HPDE6-E6E7 (cell line): Measurements from ENCODE around the gene SLC2A6.

Experiments
- DNase-seq: peaks from one replicate; pipeline ENCODE4 v3.0.0; 2011; ENCODE audit warnings: missing footprints; ENCODE audit errors: extremely low spot score

The SLC2A6 gene

DNA sequence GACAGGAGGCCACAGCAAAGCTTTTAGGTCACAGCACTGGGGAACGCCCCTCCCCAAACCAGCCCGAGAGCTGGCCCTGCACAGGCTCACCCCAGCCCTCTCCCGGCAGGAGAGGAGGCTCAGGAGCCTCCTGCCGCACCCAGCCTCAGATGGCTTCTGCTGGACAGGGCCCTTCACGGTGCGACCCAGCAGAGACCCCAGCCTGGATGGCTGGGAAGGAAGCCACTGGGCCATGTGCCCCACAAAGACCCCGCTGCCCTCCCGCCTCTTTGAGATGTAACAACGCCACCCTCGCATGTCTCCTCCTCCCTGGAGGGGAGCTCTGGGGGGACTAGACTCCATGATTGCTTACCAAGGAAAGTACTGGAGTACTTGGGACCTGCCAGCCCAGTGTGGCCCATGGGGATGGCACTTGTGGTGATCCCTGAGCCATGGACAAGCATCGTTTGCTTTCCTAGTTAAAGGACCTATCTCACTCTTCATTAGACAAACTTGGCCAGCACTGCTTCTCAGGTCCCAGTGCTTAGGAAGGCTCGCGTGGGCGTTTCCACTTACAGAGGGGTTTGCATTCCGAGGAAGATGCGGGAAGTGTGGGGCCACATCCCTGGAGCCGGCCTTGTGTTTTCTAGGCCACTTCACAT is 36.8 kb upstream of the SLC2A6 start:
- DNase-seq: no peak

DNA sequence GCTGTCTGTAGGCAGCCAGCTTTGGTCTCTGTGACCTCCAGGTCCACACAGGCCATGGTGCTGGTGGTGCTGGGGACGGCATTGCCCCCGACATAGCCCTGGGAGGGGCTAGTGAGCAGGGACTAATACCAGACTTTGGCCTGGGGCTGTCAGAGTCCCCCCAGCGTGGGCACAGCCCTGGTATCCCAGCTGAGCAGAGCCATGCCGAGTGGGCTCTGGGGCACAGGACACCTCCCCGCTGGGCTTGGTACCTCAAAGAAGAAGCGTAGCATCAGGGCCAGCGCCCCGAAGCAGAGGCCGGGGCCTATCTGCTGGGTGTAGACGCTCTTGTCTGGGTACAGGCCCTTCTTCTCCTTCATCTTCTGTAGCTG is 36.3 kb upstream of the SLC2A6 start:
- DNase-seq: no peak

DNA sequence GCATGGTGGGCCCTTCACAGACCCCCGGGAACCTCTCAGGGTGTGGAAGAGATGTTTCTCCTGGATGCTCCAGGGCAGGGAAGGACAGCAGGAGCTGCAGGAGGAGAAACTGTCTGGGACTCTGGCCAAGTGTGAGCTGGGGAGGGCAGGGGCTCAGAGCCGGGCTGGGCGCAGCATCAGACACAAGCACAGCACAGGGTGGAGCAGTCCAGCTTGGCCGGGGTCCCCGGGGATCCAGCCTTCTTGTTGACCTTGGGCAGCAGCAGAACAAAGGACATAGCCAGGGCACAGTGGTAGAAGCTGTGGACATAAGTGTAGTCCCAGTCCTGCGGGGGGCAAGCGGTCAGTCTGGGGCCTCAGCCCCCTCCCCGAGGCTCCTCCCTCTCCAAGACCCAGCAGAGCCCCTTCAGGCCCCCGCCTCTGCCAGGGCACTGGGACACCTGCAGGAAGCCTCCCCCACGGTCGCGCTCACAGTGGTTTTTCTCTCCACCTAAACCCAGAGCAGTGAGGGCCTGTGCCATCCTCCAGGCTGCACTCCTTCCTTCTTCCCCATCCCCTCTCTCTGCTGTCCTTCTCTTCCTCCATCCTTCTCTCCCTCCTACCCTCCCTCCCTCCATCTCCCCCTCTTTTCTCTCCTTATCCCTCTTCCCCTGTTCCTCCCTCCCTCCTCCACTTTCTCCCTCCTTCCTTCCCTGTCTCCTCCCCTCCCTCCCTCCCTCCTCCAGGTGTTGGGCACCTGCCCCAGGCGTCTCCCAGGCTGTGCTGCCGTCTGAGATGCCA is 35.8 kb upstream of the SLC2A6 start:
- DNase-seq: no peak

DNA sequence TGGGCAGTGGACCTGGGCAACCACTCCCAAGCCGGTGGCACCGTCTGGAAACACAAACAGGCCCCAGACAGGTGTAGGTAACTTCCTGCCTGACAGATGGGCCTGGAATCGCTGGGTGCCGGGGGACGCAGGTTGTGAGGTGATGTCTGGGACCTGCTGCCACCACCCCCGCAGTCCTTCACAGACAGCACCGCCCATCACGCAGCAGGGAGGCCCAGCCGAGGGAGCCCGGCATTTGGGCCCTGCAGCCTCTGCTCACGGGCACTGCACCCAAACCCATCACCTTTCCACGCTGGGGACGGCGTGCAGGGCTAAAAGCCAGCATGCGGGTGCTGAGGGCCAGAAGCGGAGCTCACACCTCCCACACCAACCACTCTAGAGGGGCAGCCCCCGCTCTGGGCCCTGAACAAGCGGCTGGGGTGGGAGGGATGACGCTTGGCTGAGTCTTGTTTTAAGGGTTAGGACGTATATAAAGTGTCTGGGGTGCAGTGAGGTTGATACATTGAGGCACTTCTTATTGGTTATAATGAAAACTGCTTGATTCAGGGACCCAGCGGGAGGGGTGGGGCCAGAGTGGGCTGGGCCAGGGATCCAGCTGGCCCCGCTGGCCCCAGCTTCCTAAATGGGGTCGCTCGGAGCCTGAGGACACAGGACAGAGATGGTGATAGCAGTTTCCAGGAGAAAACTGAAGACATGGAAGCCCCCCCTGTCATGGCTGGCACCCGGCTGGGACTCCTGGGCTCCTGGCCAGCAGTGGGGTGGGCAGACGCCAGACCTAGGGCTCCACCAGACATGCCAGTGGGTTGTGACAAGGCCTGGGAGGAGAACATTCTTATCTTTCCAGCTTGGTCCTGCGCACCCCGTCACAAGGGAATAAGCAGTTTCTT is 34.6 kb upstream of the SLC2A6 start:
- no peak for DNase-seq

DNA sequence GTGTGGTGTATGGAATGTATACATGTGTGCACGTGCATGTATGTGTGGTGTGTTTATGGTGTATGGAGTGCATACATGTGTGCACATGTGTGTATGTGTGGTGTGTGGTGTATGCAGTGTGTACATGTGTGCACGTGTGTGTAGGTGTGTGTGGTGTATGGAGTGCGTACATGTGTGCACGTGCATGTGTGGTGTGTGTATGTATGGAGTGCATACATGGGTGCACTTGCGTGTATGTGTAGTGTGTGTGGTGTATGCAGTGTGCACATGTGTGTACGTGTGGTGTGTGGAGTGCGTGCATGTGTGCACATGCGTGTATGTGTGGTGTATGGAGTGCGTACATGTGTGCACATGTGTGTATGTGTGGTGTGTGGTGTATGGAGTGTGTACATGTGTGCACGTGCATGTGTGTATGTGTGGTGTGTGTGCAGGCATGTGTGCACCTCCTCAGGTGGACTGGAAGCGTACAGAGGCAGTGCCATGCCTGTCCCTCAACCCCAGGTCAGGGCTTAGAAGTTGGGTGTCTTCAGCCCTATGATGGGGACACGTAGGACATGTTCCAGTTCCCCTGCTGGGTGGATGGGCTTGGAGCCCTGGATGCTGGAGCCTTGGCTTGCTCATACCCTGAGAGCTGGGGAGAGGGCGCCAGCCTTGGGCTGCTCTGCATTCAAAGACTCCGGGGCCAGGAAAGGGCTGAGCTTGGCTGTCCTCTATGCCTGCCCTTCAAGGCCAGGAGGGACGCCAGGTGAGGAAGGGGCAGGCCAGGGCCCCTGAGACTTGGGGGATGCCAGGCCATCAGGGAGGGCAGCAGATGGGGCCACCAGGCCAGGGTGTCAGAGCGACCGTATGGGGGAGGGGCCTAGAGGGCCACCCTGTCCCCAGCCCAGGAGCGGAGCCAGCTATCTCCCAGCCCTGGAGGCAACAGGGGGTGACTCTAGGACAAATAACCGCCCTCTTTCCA is 33.6 kb upstream of the SLC2A6 start:
- no peak for DNase-seq

DNA sequence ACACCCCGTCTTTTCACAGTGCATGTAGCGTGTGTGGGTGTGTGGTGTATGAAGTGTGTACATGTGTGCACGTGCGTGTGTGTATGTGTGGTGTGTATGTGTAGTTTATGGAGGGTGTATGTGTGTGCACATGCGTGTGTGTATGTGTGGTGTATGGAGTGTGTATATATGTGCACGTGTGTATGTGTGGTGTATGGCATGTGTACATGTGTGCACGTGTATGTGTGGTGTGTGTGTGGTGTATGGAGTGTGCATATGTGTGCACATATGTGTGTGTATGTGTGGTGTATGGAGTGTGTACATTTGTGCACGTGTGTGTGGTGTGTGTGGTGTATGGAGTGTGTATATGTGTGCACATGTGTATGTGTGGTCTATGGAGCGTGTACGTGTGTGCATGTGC is 32.7 kb upstream of the SLC2A6 start:
- no peak for DNase-seq

DNA sequence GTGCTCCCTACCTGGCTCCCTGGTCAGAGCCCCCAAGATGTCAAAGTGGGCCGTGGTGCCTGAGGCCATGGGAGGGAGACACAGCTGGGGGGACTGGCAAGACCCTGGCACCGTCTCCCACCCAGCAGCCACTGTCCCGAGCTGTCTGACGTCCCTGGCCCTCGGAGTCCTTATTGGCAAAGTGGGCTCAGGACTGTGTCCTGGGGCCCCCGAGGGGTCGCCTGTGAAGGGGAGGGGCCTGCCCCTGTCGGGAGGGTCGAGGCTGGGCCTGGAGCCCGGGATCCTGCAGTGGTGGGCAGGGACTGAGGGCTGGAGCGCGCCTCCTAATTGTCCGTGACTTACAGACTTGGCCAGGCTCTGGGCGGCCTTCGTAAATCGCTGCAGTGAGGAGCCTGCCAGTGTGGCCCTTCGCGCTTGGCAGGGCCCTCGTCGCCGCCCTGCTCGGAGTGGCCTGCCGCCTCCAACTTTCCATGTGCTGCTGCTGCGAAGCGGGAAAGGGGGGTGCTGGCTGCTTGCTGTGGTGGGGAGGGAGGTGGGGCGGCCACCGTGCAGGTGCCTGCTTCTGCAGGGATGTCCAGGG is 32.1 kb upstream of the SLC2A6 start:
- DNase-seq: no peak

DNA sequence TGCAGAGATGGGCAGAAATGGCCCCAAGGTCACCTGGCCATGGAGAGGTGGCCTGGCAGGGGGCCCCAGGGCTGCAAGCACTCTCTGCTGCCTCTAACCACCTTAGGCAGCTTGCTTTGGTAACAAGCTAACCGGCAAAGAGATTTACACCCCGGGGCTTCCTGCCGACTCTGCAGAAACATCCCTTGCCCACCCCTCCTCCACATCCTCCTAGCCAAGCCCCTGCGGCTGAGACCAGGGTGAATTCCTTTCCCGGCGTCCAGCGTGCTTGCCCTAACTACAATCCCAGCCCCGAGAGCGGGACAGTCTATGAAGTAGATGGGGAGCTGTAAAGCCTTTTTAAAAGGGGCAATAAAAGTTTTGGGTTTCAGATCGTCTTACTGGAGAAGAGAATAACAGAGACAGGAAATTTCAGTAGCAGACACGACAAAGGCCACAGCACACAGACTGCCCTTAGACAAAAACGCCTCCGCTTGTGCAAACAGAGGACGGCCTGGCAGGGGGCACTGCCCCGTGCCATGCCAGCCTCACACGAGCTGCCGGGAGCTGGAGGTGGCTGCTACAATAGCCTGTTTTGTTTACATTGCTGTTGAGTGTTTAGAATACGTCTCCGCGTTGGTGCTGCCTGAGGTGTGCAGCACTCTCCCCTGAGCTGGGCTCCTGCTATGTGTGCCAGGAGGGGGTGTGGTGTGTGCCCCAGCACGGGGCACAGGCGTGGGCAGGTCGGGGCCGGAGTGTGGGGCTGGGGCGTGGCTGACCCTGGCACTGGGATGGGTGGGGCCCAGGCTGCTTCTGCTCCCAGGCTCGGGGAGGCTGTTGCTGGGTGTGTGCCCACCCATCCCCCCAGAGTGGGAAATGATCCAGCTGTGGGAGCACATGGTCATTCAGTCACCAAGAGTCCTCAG is 30.5 kb upstream of the SLC2A6 start:
- DNase-seq: no peak

DNA sequence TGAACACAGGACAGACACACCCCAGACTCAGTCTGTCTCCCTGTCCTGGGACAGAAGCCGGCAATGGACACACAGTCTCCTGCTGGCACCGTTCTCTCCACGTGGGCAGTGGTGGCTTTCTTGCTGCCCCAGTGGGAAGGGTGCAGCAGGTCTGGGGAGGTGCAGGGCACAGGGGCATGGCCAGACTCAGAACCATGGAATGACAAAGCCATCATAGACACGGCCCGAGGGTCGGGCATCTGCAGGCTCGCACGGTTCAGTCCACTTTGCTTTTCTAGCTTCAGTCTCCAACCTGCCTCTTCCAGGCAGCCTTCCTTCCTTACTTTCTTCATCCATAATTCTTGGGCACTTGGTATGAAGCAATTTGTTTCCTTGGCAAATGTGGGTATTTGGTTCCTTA is 29.1 kb upstream of the SLC2A6 start:
- no peak for DNase-seq

DNA sequence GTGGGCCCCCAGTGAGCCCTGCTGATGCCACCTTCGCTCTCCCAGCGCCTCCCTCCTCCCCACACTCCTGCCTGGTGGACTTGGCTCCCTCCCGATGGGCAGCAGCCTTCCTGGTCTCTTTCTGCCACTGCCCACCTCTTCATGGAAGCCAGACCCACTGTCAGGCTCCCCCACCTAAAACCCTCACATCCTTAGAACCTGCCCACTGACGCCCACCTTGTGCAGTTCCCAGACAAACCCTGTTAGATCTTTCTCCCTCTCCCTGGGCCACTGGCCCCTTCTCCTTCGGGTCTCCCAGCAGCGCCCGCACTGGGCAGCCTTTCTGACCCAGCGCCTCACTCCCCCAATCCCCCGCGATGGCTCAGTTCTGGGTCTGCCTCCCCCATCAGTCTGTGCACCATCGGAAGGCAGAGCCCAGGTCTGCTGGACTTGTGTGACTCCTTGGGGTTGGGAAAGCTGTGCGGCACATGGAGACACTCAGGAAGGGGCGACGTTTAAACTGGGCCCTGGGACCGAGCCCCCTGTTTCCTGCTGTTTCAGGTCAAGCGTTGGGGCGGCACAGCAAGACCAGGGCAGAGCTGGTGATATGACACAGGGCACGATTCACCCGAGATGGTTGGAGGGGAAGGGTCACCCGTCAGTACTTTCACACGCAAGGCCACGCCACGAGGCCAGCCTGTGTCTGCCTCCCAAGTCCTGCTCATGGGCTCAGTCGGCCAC is 28.5 kb upstream of the SLC2A6 start:
- no peak for DNase-seq

DNA sequence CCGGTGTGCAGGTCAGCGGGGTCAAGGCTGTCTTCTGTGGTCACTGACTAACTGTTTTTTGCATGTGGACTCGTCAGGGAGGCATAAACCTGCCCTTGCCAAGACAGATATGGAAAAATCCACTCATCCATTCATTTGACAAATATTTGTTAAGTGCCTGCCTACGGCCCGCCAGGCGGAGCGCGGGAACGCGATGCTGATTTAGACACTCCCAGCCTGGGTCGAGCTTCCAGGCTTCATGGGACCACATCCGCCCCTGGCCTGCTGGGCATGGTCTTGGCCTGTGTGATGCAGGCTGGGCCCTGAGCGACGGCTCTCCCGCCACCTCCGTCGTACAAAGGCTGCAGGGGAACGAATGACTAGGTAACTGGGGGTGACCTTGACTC is 27.7 kb upstream of the SLC2A6 start:
- DNase-seq: no peak

DNA sequence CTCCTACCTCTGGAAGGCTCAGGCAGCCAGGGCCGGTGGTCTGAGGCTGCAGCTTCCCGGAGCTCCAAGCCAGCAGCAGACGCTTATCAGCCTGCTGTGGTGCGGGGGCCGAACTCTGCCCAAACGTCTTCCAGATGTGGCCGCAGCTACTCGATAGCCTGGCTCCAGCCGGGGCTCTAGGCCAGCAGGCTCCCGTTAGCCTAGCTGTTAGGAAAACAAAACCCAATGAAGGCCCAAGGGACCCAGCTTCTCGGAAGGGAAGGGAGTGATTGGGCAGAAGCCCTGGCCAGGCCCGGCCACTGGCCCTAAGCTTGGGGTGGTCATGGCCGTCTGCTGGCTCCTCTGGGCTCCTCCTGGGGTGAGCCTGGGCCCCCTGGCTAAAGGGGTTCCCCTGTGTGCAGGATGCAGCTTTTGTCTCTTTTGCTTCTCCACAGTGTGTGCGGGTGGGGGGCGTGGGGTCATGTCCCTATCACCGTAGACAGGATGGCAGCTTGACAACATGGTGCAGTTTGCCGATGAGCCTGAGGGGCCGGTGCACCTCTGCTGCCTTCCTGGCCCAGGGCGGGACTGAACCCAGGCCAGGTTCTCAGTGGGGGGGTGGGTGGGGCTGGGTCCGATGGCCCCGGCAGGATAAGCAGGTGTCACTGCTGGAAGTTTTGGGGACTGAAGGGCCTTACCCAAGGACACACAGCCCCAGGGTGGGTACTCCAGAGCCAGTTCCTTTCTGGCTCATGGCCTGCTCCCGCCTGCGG is 27.2 kb upstream of the SLC2A6 start:
- DNase-seq: no peak

DNA sequence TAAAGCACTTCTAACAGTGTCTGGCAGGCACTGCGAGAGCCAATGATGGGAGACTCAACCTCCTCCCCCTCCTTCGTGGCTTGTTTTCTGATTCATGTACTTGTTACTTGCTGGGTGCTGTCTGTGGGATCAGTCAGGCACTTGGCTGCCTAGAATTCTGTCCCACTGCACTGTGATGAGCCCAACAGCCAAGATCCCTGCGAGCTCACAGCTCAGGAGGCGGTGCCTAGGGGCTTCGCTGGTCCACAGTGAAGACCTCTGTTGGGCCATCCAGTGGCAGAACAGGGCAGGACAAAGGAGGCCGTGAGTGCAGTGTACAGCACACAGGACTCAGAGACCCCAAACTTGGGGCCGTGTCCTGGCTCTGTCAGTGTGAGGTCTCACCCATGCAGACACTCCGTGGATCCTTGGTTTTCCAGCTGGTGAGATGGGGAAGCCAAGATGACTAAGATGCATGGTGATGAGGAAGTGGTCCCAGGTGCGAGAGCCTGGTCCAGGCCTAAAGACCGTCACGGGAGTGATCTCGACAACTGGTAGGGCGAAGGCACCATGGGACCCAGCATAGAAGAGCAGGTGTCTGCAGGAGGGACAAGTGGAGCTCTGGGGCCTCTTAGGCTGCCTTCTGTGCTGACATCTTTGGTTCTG is 26.4 kb upstream of the SLC2A6 start:
- DNase-seq: no peak

DNA sequence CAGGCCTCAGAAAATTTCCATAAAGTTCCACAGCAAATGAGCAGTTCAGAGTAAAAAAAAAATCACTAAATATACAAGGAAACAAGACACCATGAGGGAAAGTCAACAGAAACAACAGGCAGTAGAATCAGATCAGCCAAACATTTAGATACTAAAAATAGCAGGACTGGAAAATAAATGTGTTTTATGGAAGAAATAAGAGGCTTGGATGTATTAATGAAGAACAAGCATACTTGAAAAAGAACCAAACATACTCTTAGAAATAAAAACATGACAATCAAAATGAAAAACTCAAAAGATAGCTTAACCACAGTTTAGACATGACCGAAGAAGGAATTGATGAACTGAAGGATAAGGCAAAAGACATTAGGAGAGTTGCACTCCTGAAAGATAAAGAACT is 23.2 kb upstream of the SLC2A6 start:
- no peak for DNase-seq

DNA sequence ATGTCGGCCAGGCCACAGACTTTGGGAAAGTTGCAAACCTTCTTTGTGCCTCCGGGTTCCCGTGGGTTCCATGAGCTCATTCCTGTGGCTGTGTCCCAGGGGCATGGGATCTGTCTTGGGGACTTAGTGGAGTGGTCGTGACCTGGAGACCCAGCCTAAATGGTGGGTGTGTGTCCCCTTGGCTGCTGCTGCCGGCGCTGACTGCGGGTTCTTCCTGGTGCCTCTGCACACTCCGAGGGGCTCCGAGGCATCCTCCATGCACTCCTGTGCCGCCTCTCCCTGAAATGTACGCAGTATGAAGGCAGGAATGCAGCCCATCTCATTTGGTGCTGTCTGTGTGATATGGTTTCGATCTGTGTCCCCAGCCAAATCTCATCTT is 21.0 kb upstream of the SLC2A6 start:
- no peak for DNase-seq

DNA sequence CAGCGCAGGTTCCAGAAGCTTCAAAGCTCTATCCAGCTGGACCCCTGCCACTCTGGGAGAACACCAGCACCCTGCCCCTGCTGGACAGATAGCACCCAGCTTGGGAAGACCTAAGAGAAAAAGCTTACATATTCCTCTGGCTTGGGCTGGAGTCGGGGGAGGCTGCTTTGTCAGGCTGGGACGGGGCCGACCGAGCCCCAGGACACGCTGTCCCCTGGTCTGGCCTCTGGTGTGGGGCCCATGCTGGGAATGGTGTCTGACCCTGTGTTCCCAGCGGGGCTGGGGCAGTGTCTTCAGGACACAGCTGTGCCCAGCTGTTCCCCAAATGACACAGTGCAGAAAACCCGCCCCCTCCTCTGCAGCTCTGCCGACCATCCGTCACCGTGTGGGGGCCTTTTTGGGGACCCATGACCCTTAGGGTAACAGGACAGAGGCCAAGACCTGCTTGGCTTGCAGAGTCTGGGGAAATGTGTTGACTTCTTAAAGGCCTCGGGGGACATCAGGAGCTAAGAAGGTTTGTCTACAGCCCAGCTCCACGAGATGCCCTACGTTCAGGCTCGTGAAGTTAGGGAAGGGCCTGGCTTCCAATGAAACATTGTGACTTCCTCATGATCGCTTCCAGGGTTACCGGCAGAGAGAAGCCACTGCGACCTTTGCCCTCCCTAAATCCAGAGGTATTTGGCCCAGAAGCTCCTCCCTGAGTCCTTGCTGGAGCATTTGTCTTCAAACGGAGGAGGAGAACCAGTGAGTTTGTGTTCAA is 20.4 kb upstream of the SLC2A6 start:
- DNase-seq: no peak
